ENCODE results near the gene ATP5ME. TPM values are rescaled to one million over a fixed set of nuclear protein-coding genes. Genes with fewer than 3 reads are reported as not detected.

The ATP5ME gene
- total and polyA plus RNA-seq, 2 donors from 2014 or later, result 248 to 1,928 TPM

GRCh38 chr4:712916-713632 lies 39.0 kb upstream of the ATP5ME start:
- DNase-seq (no peak), FAIRE-seq (no peak)
- Histone ChIP-seq H3K4me3 (ENCODE audit: low read length in 3 of 3) (no peak overlapping the region), H3K4me1 (ENCODE audit: control insufficient read depth in 2 of 3, insufficient read depth in 2 of 3, low read depth in 1 of 3, low read length in 3 of 3) (peaks cover 0 to 14% (median 0%) of the 10 kb centered on the region in 3 donors), H3K27me3 (ENCODE audit: control insufficient read depth, insufficient read depth, low read length) (no peaks in the 10 kb centered on the region), H3K27ac (ENCODE audit: low read depth in 2 of 2, low read length in 2 of 2) (no peak overlapping the region), H3K9ac (ENCODE audit: low read length in 3 of 3) (no peak overlapping the region), H3K36me3 (ENCODE audit: control insufficient read depth in 2 of 3, insufficient read depth in 3 of 3, low read length in 3 of 3) (no peaks in the 10 kb centered on the region), H3K9me3 (ENCODE audit: control insufficient read depth in 2 of 3, insufficient read depth in 1 of 3, low read length in 3 of 3) (no peaks in the 10 kb centered on the region)
- intact Hi-C loops (cut with DNase I), result no loop called here
- no peak for TF ChIP-seq CTCF (IDR thresholded peaks at IDR 0.05; ENCODE audit: borderline replicate concordance, extremely low read depth, insufficient read depth)

- Histone ChIP-seq H3K4me1 (ENCODE audit: control insufficient read depth in 2 of 3, insufficient read depth in 2 of 3, low read depth in 1 of 3, low read length in 3 of 3) (peaks cover 0 to 15% (median 0%) of the 10 kb centered on the region in 3 donors), H3K9ac (ENCODE audit: low read length in 3 of 3) (no peak overlapping the region), H3K36me3 (ENCODE audit: control insufficient read depth in 2 of 3, insufficient read depth in 3 of 3, low read length in 3 of 3) (no peaks in the 10 kb centered on the region), H3K27ac (ENCODE audit: low read depth in 2 of 2, low read length in 2 of 2) (no peak overlapping the region), H3K9me3 (ENCODE audit: control insufficient read depth in 2 of 3, insufficient read depth in 1 of 3, low read length in 3 of 3) (no peaks in the 10 kb centered on the region), H3K4me3 (ENCODE audit: low read length in 3 of 3) (no peak overlapping the region), H3K27me3 (ENCODE audit: control insufficient read depth, insufficient read depth, low read length) (no peaks in the 10 kb centered on the region)
- FAIRE-seq (no peak), DNase-seq (no peak)
- intact Hi-C loops (cut with DNase I), result no loop called here
- no peak for TF ChIP-seq CTCF (IDR thresholded peaks at IDR 0.05; ENCODE audit: borderline replicate concordance, extremely low read depth, insufficient read depth)
Measured at GRCh38 chr4:712093-712492, 38.0 kb upstream of the ATP5ME start.

GRCh38 chr4:710916-711315 lies 36.8 kb upstream of the ATP5ME start:
- Histone ChIP-seq H3K4me1 (ENCODE audit: control insufficient read depth in 2 of 3, insufficient read depth in 2 of 3, low read depth in 1 of 3, low read length in 3 of 3) (peaks cover 0 to 20% (median 0%) of the 10 kb centered on the region in 3 donors), H3K36me3 (ENCODE audit: control insufficient read depth in 2 of 3, insufficient read depth in 3 of 3, low read length in 3 of 3) (no peaks in the 10 kb centered on the region), H3K27ac (ENCODE audit: low read depth in 2 of 2, low read length in 2 of 2) (no peak overlapping the region), H3K4me3 (ENCODE audit: low read length in 3 of 3) (no peak overlapping the region), H3K9ac (ENCODE audit: low read length in 3 of 3) (no peak overlapping the region), H3K9me3 (ENCODE audit: control insufficient read depth in 2 of 3, insufficient read depth in 1 of 3, low read length in 3 of 3) (no peaks in the 10 kb centered on the region), H3K27me3 (ENCODE audit: control insufficient read depth, insufficient read depth, low read length) (no peaks in the 10 kb centered on the region)
- DNase-seq (no peak), FAIRE-seq (no peak)
- intact Hi-C loops (cut with DNase I), result no loop called here
- TF ChIP-seq CTCF (IDR thresholded peaks at IDR 0.05; ENCODE audit: borderline replicate concordance, extremely low read depth, insufficient read depth), result no peak

Measured in kidney (tissue), 14 donors.